GM18861 (cell line): ENCODE results near the gene AGO1.
"Not testable (repeated sequence)": the region's sequence is repeated elsewhere in the genome, so short reads cannot be mapped to it uniquely, and the experiment has no call there.

Experiments used
- ATAC-seq: cut with Tn5 transposase; IDR thresholded peaks from one replicate; pipeline ENCODE4 v1.9.1; 2021; ENCODE audit not compliant: unreplicated experiment

Gene AGO1

DNA sequence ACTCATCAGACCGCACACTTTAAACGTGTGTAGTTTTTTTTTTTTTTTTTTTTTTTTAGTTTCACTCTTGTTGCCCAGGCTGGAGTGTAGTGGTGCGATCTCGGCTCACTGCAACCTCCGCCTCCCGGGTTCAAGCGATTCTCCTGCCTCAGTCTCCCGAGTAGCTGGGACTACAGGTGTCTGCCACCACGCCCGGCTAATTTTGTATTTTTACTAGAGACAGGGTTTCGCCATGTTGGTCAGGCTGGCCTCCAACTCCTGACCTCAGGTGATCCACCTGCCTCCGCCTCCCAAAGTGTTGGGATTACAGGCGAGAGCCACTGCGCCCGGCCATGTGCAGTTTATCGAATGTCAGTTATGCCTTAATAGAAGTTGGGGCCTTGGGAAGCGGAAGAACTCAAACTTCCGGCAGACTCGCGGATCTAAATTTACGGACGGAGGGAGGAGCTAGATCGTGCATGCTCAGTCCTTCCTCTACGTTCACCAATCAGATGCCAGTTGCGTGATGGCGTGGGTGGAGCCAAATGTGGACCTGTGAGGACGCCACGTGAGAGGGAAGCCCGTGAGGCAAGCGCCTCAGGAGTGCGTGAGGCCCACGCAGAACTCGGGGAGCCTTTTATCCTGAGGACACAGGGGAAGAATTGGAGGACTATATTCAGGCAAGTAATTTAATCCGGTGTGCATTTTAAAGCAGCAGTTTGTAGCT is 13.6 kb upstream of the AGO1 start:
- ATAC-seq: not testable (repeated sequence)

DNA sequence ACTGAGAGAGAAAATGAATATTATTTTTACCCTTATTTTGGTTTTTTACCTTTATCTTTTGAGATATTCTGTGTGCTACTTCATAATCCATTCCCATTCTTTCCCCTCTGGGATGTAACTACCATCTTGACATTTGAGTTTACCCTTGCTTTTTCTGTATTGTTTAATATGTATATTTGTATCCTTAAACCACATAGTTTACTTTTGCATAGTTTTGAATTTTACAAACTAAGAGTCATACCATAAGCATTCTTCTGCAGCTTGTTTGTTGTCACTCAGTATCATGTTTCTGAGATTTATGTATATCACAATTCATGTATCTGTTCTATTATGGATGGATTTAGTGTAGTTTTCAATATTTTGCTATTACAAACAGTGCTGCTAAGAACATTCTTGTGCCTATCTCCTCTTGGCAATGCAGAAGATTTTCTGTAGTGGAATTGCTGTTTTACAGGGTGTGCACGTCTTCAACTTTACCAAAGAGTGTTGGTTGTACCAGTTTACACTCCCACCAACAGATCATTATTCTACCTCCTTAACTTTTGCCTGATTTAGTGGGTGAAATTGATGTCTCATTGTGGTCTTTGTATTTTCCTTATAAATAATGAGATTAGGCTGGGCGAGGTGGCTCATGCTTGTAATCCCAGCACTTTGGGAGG is 12.2 kb upstream of the AGO1 start:
- ATAC-seq: no peak

DNA sequence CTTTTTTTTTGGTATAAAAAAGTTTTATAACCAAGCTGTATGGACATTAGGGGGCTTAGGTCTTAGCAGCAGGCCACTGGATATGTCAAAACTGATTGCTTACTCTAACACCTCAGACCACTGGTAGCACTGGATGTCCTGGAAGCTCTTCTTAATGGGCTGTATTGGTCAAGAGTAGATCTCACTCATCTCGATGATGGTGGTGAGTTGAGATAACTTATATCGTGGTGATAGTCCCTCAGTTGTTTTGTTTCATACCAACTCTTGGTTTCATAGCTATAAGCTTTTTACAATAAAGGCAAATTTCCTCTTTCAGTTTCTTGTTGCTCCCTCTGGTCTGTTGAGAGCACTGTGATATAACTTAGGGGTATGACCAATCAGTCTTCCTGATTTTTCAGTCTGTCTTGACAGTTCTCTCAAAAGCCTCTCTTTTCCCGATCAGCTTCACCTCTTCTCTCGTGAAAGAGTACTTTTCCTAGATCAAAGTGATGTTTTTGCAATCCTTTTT is 9.7 kb upstream of the AGO1 start:
- no peak for ATAC-seq

DNA sequence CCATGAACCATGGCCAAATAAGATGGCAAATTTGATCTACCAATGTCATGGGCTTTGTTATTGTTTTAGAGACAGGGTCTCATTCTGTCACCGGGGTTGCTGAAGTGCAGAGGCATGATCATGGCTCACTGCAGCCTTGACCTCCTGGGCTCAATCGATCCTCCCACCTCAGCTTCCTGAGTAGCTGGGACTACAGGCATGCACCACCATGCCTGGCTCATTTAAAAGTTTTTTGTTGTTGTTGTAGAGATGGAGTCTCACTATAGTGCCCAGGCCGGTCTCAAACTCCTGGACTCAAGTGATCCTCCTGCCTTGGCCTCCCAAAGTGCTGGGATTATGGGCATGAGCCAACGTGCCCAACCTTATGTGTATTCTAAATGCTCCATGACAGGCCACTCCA is 8.9 kb upstream of the AGO1 start:
- ATAC-seq: not testable (repeated sequence)

DNA sequence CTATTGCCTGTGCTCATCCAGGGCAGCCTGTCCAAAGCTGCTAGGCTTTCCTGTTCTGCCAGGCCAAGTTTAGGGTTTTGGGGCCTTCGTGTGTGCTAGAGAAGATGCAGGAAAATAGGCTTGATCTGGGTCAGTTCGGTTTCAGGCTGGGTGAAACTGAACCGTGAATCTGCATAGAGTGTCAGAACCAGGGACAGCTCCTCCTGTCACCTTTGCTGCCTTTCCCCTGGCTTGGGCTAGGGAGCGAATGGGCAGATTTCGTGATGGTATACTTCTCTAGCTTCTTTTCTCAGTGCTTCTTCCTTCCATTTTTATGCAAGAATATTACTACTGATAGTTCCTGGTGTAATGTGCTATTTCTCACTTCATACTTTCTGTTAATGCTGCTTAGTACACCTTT is 6.0 kb upstream of the AGO1 start:
- no peak for ATAC-seq

DNA sequence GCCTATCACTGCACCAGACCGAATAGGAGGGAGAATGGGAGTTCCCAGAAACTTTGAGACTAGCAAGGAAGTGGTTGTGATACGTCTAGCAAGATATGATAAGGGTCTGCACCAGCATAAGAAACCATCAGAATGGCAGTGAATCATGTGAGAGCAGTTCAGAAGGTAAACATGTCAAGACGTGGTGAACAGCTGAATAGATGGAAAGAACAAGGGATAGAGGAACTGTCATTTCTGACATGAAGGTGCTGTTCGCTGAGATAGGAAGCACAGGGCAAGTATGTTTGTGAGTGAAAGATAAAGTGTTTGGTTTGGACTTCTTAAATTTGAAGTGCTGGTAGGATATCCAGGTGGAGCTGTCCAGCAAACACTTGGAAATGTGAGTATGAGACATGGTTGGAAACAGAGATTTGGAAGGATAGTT is 1.1 kb upstream of the AGO1 start:
- no peak for ATAC-seq

DNA sequence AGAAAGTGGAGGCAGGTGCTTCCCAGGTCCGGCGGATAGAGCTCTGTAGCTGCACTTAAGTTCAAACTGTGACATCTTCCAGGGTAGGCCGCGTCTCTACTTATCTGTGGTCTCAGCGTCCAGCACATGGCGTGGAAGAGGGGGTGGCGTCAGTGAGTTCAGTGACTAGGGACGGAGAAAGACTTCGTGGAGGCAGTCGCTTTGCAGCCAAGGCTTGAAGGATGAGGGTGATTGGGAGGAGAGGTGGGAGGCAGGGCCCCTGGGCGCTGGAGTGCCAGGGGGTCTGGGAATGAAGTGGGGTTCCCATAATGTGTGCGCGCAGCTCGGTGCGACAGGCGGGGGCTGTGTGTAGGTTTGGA is 444 bp upstream of the AGO1 start:
- no peak for ATAC-seq

DNA sequence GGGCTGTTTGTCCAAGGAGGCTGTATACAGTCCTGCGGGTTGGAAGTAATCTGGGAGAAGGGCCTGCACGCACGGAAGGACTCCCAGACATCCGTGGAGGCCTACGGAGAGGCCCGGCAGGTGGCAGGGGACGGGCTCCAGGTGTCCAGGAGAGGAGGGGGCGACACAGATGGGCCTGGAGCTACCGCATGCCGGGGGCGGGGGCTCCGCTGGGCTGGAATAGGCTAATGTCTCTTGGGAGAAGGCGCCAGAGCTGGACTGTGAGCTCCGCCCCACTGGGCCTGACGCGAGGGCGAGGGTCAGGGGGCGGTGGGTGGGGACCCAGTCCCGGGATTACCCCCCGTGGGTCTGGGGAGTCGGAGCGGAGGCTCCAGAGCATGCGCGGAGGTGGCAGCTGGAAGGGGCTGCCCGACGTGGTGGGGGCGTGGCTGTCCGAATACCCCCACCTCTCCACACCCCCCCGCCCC is 659 bp downstream of the AGO1 start:
- ATAC-seq: no peak

DNA sequence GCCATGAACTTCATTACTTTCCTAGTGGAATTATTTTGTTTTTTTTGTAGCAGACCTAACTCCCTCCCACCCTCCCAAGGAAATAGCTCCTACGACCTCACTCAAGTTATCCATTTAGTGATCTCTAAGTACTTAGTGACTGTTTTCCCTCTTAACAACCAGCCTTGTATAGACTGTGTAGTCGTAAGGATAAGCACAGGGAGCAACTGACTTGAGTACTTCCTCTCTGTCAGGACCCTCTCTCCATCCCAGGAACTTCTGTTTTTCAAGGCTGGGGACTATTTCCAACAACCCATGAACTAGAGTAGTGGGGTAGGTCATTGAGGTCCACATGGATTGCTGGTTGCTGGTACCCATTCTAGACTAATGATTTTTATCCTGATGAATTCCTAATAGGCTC is 1.9 kb downstream of the AGO1 start:
- ATAC-seq: no peak

DNA sequence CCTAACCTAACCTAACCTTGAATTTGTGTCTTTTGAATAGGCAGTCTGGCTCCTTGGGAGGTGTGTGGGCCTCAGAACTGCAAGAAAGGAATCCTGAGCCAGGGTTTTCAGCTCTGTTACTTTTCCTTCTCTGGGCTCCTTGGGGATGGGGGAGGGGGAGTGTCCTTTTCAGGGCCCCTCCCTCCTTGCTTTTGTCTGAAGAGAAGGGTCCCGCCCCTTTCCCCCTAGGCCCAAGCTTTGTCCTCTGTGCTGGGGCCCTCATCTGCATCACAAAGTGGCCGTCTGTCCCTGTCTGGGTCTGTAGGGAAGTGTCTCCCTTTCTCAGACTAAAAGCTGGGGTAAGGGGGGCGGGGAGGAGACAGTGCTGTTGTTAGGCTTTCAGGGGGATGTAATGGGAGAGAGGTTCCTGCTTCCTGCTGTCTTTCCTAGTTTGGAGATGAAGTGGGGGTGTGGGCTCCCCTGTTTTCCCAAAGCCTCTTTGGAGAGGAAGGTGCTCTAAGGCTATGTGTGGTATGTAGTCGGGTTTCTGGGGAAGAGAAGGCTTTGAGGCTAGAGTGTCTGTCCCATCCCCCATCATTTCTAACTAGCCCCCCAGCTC is 3.1 kb downstream of the AGO1 start:
- ATAC-seq: no peak

GRCh38 chr1:35886577-35887431 is 3.8 kb downstream of the AGO1 start:
- ATAC-seq: no peak

DNA sequence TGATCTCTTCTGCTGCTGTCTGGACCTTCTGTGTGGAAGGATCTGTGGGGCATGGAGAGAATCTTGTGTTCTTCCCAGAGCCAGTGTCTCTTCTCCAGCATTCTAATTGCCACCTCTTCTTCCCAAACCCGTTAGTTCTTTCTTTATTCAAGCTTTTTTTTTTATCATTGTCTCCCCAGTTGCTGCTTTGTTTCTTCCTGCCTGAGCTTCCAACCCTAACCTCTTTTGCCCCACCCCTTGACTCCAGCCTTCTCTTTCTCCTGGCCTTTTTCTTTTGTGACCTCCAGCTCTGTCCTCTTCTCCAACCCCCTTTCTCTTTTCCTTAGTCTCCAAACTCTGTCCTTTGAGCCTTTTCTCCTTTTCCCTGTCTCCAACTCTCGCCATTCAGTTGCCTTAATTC is 4.5 kb downstream of the AGO1 start:
- no peak for ATAC-seq

- no peak for ATAC-seq
Observed at GRCh38 chr1:35888255-35888654, 5.2 kb downstream of the AGO1 start.

GRCh38 chr1:35888981-35889380 is 6.0 kb downstream of the AGO1 start:
- not testable (repeated sequence) for ATAC-seq

- ATAC-seq: no peak
Observed at GRCh38 chr1:35893051-35893879, 10.3 kb downstream of the AGO1 start.

- ATAC-seq: no peak
Observed at GRCh38 chr1:35894183-35894582, 11.2 kb downstream of the AGO1 start.

DNA sequence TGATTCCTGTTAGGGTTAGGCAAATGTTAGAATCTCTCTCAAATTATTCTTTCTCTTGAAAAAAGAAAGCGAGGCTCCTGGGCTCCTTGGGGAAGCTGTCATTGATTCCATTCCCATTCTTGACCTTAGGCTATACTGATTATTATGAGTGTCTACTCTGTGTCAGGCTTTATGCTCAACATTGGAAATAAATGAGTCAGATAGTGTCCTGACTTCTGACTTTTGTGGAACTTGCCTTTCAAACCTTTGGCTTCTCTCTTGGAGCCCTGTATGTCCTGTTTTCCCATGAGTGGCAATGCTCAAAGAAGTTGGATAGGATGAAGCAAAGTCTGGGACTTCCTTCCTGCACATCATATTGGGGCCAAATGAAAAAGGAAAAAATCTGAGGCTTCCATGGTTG is 11.6 kb downstream of the AGO1 start:
- ATAC-seq: no peak

- ATAC-seq: no peak
Observed at GRCh38 chr1:35899941-35900340, 16.9 kb downstream of the AGO1 start.

DNA sequence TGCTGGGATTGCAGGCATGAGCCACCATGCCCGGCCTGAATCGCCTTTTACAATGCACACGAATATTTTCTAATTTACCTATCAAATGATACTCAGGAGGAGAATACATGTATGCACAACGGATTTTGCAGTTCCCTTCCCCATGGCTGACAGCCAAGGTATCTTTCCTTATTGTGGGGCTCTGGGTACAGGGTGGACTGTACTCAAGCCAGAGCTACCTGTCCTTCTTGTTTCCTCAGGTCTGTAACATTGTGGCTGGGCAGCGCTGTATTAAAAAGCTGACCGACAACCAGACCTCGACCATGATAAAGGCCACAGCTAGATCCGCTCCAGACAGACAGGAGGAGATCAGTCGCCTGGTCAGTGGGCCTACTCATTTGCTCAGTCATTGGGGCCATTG is 18.2 kb downstream of the AGO1 start:
- no peak for ATAC-seq

- ATAC-seq: no peak
Observed at GRCh38 chr1:35902671-35903070, 19.7 kb downstream of the AGO1 start.
